Peyer's patch (tissue), 4 donors: Measurements from ENCODE around the gene GINS2. TPM values are rescaled to one million over a fixed set of nuclear protein-coding genes. Genes with fewer than 3 reads are reported as not detected.

Experiments
- DNase-seq, 3 donors: peaks; one replicate each; pipeline ENCODE4 v3.0.0-alpha.2; 2017 to 2019
- H3K27ac ChIP-seq, 4 donors: fragments of 200-600 bp; sonication (generic); one replicate each; pipeline ENCODE4 v1.5.1; 2016 to 2019
- H3K27me3 ChIP-seq, 2 donors: fragments of 200-600 bp; sonication (generic); one replicate each; pipeline ENCODE4 v1.5.1; 2019
- H3K36me3 ChIP-seq, 3 donors: fragments of 200-600 bp; sonication (generic); one replicate each; pipeline ENCODE4 v1.5.1; 2016 to 2019
- H3K4me1 ChIP-seq, 4 donors: fragments of 200-600 bp; sonication (generic); one replicate each; pipeline ENCODE4 v1.5.1; 2016 to 2019
- H3K4me3 ChIP-seq, 4 donors: fragments of 200-600 bp; sonication (generic); 1 replicate in 3 of 4; 2 replicates in 1 of 4; pipeline ENCODE4 v1.5.1; 2016 to 2019; ENCODE audit warnings: mild to moderate bottlenecking in 1 of 4
- H3K9me3 ChIP-seq, 4 donors: fragments of 200-600 bp; sonication (generic); one replicate each; pipeline ENCODE4 v1.5.1; 2016 to 2019; ENCODE audit warnings: mild to moderate bottlenecking in 1 of 4
- POLR2A ChIP-seq, 2 donors: fragments of 450-650 bp; IDR thresholded peaks; one replicate each; pipeline ENCODE4 v1.5.1; 2017; ENCODE audit warnings: antibody characterized with exemption in 2 of 2, mild to moderate bottlenecking in 2 of 2, moderate library complexity in 2 of 2
- total RNA-seq, 4 donors: library from RNA; depleted of rRNA; stranded (reverse); fragments of >200 nt; gene quantifications; one replicate each; pipeline ENCODE4 v1.1.0, GENCODE V29; 2016
- TF ChIP-seq, protein P1 (sequence below), 6 experiments: fragments of 450-650 bp in 4 of 6; fragments of 200-600 bp in 2 of 6; sonication (generic) in 1 of 6; IDR thresholded peaks; one replicate each; pipeline ENCODE4 v1.5.1; 2017 to 2019; ENCODE audit warnings: antibody characterized with exemption in 6 of 6, mild to moderate bottlenecking in 3 of 6, moderate library complexity in 1 of 6

GINS2 gene
- total RNA-seq, 4 donors from 2014 or later, result 2.9 to 10.7 (median 5.2) TPM

DNA sequence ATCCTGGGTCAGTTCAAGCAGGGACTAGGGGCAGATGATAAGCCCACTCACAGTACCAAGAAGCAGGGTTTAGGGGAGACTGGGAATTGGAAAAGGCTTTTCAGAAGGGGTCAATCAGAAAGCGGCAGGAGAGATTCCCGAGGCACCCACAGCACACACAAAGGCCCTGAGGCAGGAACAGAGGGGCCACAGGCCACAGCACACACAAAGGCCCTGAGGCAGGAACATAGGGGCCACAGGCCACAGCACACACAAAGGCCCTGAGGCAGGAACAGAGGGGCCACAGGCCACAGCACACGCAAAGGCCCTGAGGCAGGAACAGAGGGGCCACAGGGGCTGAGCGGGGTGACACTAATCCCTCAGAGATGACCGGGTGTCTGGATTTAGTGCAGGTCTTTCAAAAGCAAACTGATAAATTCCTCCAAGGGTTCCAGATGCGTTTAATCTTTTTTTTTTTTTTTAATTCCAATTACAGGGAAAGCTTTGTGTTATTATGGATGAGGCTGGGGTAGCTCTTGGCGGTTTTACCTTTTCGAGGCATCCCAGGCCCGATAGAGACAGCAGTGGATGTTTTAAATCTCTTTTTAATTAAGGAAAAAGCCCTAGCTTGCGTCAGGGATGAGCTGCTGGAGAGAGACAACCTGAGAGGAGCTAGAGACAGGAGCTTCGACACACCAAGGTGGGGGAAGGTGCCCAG, 31.0 kb upstream of the GINS2 start:
- no peaks in the 10 kb centered on the region for H3K36me3 ChIP-seq
- H3K27me3 ChIP-seq, result no peaks in the 10 kb centered on the region
- H3K4me3 ChIP-seq, result no peak overlapping the region
- no peak for TF ChIP-seq POLR2A (IDR thresholded peaks at IDR 0.05)
- TF ChIP-seq, protein P1, sequence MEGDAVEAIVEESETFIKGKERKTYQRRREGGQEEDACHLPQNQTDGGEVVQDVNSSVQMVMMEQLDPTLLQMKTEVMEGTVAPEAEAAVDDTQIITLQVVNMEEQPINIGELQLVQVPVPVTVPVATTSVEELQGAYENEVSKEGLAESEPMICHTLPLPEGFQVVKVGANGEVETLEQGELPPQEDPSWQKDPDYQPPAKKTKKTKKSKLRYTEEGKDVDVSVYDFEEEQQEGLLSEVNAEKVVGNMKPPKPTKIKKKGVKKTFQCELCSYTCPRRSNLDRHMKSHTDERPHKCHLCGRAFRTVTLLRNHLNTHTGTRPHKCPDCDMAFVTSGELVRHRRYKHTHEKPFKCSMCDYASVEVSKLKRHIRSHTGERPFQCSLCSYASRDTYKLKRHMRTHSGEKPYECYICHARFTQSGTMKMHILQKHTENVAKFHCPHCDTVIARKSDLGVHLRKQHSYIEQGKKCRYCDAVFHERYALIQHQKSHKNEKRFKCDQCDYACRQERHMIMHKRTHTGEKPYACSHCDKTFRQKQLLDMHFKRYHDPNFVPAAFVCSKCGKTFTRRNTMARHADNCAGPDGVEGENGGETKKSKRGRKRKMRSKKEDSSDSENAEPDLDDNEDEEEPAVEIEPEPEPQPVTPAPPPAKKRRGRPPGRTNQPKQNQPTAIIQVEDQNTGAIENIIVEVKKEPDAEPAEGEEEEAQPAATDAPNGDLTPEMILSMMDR (IDR thresholded peaks at IDR 0.05), result no peak
- peaks cover 0 to 25% (median 6%) of the 10 kb centered on the region in 4 donors for H3K4me1 ChIP-seq
- DNase-seq, result no peak
- H3K9me3 ChIP-seq, result no peaks in the 10 kb centered on the region
- H3K27ac ChIP-seq, result peak overlapping the region in 2 of 4 donors; percentile 26 to 53

DNA sequence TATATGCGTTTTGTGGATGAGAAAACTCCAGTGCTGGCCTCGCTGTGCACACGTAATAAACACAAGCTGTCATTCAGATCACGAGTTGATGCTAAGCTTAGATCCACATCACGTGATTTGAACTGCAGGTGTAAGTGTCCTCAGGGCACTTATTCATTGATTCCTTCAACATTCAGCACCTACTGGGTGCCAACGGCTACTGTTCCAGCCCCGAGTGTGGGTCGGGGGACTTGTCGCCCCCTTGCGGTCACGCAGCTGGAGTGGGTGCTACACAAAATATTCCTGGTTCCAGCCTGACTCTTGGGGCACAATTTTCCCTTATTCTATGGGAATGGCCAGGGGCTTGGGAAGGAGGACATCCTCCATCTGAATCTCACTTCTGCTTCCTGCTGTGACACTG, 29.9 kb upstream of the GINS2 start:
- peak in 2 of 3 donors; percentile 35 to 57 for DNase-seq
- Histone ChIP-seq H3K36me3 (no peaks in the 10 kb centered on the region), H3K9me3 (no peaks in the 10 kb centered on the region), H3K4me1 (peaks cover 0 to 19% (median 6%) of the 10 kb centered on the region in 4 donors), H3K27ac (no peak overlapping the region), H3K4me3 (no peak overlapping the region), H3K27me3 (no peaks in the 10 kb centered on the region)
- no peak for TF ChIP-seq POLR2A (IDR thresholded peaks at IDR 0.05)
- TF ChIP-seq, protein P1 (IDR thresholded peaks at IDR 0.05), result peak in 5 of 6 experiments; percentile 4 to 53 (median 38)

DNA sequence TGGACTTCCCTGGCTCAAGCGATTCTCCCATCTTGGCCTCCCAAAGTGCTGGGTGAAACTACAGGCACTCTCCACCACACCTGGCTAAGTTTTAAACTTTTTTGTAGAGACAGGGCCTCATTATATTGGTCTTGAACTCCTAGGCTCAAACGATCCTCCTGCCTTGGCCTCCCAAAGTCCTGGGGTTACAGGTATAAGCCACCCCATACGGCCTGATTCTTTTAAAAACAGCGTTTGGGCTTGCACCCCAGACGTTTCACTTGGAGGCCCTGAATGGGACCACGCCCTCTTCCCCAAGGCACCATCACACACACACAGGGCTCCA, 29.4 kb upstream of the GINS2 start:
- Histone ChIP-seq H3K27me3 (no peaks in the 10 kb centered on the region), H3K4me1 (peaks cover 0 to 19% (median 6%) of the 10 kb centered on the region in 4 donors), H3K9me3 (no peaks in the 10 kb centered on the region), H3K4me3 (no peak overlapping the region), H3K36me3 (no peaks in the 10 kb centered on the region), H3K27ac (no peak overlapping the region)
- TF ChIP-seq, protein P1 (IDR thresholded peaks at IDR 0.05), result peak in 1 of 6 experiments; percentile 11
- no peak for TF ChIP-seq POLR2A (IDR thresholded peaks at IDR 0.05)
- DNase-seq, result no peak

DNA sequence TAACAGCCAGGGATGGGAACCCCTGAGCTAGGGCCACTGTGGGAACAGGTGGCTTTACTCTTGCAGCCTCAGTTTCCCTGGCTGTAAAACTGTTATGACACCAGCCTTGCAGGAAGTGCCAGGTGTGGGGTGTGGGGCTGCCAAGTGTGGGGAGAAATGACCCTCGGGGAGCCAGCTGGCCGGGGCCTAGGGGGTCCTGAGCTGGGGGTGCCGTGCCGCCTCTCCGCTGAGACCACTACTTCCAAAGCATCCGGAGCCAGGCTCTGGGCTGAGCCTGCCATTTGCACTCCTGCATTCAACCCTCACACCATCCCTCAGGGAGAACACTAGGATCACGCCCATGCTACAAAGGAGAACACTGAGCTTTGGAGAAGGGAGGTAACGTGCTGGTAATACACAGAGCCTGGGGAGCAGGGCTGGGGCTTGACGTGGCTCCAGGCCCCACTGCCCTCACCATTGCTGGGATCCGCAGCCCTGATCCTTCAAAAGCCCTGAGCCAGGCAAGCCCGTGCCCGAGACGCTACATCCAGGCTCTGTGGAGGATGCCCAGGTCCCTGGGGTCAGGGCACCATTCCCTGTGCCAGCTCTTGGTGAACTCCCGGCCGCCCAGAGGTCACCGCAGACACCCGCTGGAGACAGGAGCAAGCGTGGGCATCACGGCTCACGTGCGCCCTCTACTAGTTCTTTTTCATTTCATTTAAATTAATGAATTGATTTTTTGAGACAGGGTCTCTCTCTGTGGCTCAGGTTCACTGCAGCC, 28.8 kb upstream of the GINS2 start:
- H3K9me3 ChIP-seq, result no peaks in the 10 kb centered on the region
- H3K27ac ChIP-seq, result no peak overlapping the region
- peak; percentile 47 to 86 (median 74) for DNase-seq
- H3K36me3 ChIP-seq, result no peaks in the 10 kb centered on the region
- TF ChIP-seq, protein P1 (IDR thresholded peaks at IDR 0.05), result peak; percentile 40 to 85 (median 76)
- no peak for TF ChIP-seq POLR2A (IDR thresholded peaks at IDR 0.05)
- H3K27me3 ChIP-seq, result no peaks in the 10 kb centered on the region
- peaks cover 0 to 19% (median 6%) of the 10 kb centered on the region in 4 donors for H3K4me1 ChIP-seq
- no peak overlapping the region for H3K4me3 ChIP-seq

DNA sequence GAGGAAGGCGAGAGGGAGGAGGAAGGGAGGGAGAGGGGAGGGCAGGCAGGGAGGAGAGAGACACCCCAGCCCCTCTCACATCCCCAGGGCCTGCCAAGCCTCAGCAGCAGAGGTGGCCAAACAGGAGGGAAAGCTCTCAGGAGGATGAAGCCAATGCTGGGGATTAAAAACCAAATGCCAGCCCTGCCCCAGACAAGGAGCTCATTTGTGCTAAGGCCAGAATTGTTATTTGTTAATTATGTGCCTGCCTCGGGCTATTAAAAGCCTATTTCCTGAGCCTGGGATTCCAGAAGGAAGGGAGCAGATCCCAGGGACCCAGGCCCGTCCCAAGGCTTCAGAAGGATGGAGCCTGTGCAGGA, 27.9 kb upstream of the GINS2 start:
- H3K27me3 ChIP-seq, result no peaks in the 10 kb centered on the region
- no peak overlapping the region for H3K27ac ChIP-seq
- no peak for DNase-seq
- no peaks in the 10 kb centered on the region for H3K36me3 ChIP-seq
- H3K4me1 ChIP-seq, result peaks cover 0 to 19% (median 6%) of the 10 kb centered on the region in 4 donors
- no peak overlapping the region for H3K4me3 ChIP-seq
- no peaks in the 10 kb centered on the region for H3K9me3 ChIP-seq
- TF ChIP-seq, protein P1 (IDR thresholded peaks at IDR 0.05), result no peak
- no peak for TF ChIP-seq POLR2A (IDR thresholded peaks at IDR 0.05)
